ENCODE measurements around the gene CD63.
A peak's percentile ranks its signal among the peaks of the same experiment; 100 is the strongest.

The CD63 gene

GRCh38 chr12:55720071-55720564 is 8.7 kb downstream of the CD63 start, which contains the start of gene RDH5:
RDH5 (plus strand) TSS chr12:55720393; CDS start chr12:55721185, 792 bp downstream.
- no peak for DNase-seq

- no peak for DNase-seq
These were observed 9.4 kb downstream of the CD63 start for GRCh38 chr12:55719371-55719770.

- no peak for DNase-seq
These were observed 10.1 kb downstream of the CD63 start for GRCh38 chr12:55718624-55719275.

- no peak for DNase-seq
These were observed 10.8 kb downstream of the CD63 start for GRCh38 chr12:55718015-55718414.

GRCh38 chr12:55717011-55718007 is 11.5 kb downstream of the CD63 start:
- DNase-seq: no peak

GRCh38 chr12:55716582-55716957 is 12.2 kb downstream of the CD63 start:
- DNase-seq: no peak

- peak; percentile 87 for DNase-seq
These were observed 12.8 kb downstream of the CD63 start, which contains the start of gene BLOC1S1 for GRCh38 chr12:55715833-55716581. BLOC1S1 (plus strand) TSS chr12:55716046; CDS start chr12:55716052, 6 bp downstream.

GRCh38 chr12:55715169-55715764 is 13.5 kb downstream of the CD63 start:
- no peak for DNase-seq

GRCh38 chr12:55713721-55714120 is 15.1 kb downstream of the CD63 start:
- no peak for DNase-seq

- DNase-seq: no peak
These were observed 16.0 kb downstream of the CD63 start for GRCh38 chr12:55712700-55713415.

- no peak for DNase-seq
These were observed 16.8 kb downstream of the CD63 start for GRCh38 chr12:55711786-55712553.

GRCh38 chr12:55708695-55709233 is 20.0 kb downstream of the CD63 start:
- no peak for DNase-seq

GRCh38 chr12:55707841-55708694 is 20.7 kb downstream of the CD63 start, which contains the start of gene ITGA7:
ITGA7 (minus strand) TSS chr12:55707904; CDS start chr12:55707682, 222 bp downstream.
- DNase-seq: peak; percentile 42

GRCh38 chr12:55707219-55707671 is 21.6 kb downstream of the CD63 start:
- DNase-seq: no peak

- DNase-seq: no peak
These were observed 22.1 kb downstream of the CD63 start for GRCh38 chr12:55706568-55707218.

GRCh38 chr12:55705782-55706402 is 22.9 kb downstream of the CD63 start:
- DNase-seq: no peak

GRCh38 chr12:55704824-55705718 is 23.7 kb downstream of the CD63 start:
- no peak for DNase-seq

Data from activated effector memory CD4-positive, alpha-beta T cell treated with Interleukin-2 at 50 U/mL for 16 hours (primary cell).